ENCODE data around the gene SPATS1.

DNA sequence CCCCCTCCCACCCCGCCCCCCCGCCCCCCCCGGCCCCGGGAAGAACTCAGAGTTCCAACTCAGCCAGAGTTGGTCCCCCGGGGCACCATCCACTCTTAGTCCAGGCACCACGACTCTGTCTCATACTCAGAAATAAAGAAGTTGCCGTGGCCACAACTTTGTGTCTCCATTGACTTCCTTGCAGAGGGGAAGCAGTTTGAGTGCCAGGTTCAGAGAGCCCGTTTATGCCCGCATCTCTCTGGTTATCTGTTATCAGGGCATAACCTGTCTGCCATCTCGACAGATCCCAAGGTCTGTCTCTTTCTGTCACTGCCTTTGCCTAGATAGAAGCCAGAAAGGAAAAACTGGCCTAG, 45.7 kb downstream of the SPATS1 start:
- no peak for TF ChIP-seq POLR2A (IDR thresholded peaks at IDR 0.05)
- TF ChIP-seq, protein P1, sequence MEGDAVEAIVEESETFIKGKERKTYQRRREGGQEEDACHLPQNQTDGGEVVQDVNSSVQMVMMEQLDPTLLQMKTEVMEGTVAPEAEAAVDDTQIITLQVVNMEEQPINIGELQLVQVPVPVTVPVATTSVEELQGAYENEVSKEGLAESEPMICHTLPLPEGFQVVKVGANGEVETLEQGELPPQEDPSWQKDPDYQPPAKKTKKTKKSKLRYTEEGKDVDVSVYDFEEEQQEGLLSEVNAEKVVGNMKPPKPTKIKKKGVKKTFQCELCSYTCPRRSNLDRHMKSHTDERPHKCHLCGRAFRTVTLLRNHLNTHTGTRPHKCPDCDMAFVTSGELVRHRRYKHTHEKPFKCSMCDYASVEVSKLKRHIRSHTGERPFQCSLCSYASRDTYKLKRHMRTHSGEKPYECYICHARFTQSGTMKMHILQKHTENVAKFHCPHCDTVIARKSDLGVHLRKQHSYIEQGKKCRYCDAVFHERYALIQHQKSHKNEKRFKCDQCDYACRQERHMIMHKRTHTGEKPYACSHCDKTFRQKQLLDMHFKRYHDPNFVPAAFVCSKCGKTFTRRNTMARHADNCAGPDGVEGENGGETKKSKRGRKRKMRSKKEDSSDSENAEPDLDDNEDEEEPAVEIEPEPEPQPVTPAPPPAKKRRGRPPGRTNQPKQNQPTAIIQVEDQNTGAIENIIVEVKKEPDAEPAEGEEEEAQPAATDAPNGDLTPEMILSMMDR (IDR thresholded peaks at IDR 0.05) = no peak
- no peak for TF ChIP-seq EP300 (IDR thresholded peaks at IDR 0.05)

All from tibial nerve (tissue), 4 donors.